B cell (primary cell): ENCODE measurements around the gene PSD.

ENCODE experiments used
- CTCF ChIP-seq: fragments of 200-600 bp; IDR thresholded peaks from one replicate; pipeline ENCODE4 v1.8.0; 2022; ENCODE audit warnings: antibody characterized with exemption, mild to moderate bottlenecking
- EZH2 ChIP-seq: IDR thresholded peaks from 2 replicates; pipeline ENCODE4 v1.6.1; 2012; ENCODE audit warnings: borderline replicate concordance, low read depth, mild to moderate bottlenecking, moderate library complexity, low read length; ENCODE audit not compliant: insufficient read depth, poor library complexity, severe bottlenecking

- TF ChIP-seq CTCF = no peak
- no peak for TF ChIP-seq EZH2
These were observed 43.3 kb downstream of the PSD start for GRCh38 chr10:102375250-102375649.
